ENCODE data around the gene NFIB. TPM values are rescaled to one million over a fixed set of nuclear protein-coding genes. Genes with fewer than 3 reads are reported as not detected.

The NFIB gene
- total RNA-seq, 1 donor from 2014 or later: 2.4 TPM

GRCh38 chr9:14278291-14278721, 35.6 kb downstream of the NFIB start:
- no peak for DNase-seq (ENCODE audit: low read depth)
- TF ChIP-seq, protein P1, sequence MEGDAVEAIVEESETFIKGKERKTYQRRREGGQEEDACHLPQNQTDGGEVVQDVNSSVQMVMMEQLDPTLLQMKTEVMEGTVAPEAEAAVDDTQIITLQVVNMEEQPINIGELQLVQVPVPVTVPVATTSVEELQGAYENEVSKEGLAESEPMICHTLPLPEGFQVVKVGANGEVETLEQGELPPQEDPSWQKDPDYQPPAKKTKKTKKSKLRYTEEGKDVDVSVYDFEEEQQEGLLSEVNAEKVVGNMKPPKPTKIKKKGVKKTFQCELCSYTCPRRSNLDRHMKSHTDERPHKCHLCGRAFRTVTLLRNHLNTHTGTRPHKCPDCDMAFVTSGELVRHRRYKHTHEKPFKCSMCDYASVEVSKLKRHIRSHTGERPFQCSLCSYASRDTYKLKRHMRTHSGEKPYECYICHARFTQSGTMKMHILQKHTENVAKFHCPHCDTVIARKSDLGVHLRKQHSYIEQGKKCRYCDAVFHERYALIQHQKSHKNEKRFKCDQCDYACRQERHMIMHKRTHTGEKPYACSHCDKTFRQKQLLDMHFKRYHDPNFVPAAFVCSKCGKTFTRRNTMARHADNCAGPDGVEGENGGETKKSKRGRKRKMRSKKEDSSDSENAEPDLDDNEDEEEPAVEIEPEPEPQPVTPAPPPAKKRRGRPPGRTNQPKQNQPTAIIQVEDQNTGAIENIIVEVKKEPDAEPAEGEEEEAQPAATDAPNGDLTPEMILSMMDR (conservative IDR thresholded peaks at IDR 0.05; ENCODE audit: low read depth, low read length): no peak
- no peak overlapping the region for H3K4me3 ChIP-seq (ENCODE audit: low read depth, low read length)

DNA sequence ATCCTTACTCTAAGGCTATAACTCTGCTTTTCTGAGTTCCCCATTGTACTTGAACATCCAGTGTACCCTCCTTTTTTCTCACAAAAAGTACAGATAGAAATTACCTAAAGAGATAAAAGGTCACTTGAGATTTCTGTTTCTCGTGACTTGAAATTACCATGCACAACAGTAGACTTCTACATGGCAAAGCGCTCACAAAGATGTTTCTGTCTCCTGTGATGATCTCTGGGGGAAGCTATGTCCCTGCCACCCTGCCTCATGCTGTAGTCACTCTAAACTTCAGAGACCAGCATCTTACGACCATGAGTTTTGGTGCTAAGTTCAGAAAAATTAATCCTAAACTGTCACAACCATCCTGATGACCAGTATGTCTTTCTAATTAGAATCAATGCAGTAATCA, 36.2 kb downstream of the NFIB start:
- DNase-seq (ENCODE audit: low read depth): no peak
- TF ChIP-seq, protein P1 (conservative IDR thresholded peaks at IDR 0.05; ENCODE audit: low read depth, low read length): no peak
- H3K4me3 ChIP-seq (ENCODE audit: low read depth, low read length): no peak overlapping the region

DNA sequence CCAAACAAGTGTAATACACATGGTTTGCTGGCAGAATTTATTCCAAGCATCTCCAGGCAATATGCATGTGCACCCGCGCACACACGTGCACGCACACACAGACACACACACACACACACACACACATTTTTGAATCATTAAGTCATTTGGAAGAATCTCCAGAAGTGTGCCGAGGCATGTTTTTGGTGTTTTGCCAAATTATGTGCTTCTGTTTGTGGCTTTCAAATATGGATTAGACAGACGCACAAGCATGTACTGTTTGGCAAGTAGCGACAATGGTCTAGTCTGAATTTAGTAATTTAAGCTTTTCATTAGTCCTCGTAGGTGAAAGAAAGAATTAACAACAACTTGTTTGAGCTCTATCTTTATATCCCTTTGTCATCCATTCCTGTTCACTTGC, 36.7 kb downstream of the NFIB start:
- no peak for DNase-seq (ENCODE audit: low read depth)
- TF ChIP-seq, protein P1 (conservative IDR thresholded peaks at IDR 0.05; ENCODE audit: low read depth, low read length): no peak
- H3K4me3 ChIP-seq (ENCODE audit: low read depth, low read length): peak overlapping the region; percentile 0

GRCh38 chr9:14275331-14275730, 38.6 kb downstream of the NFIB start:
- H3K4me3 ChIP-seq (ENCODE audit: low read depth, low read length): no peak overlapping the region
- TF ChIP-seq, protein P1 (conservative IDR thresholded peaks at IDR 0.05; ENCODE audit: low read depth, low read length): no peak
- DNase-seq (ENCODE audit: low read depth): no peak

- H3K4me3 ChIP-seq (ENCODE audit: low read depth, low read length): no peak overlapping the region
- no peak for DNase-seq (ENCODE audit: low read depth)
- TF ChIP-seq, protein P1 (conservative IDR thresholded peaks at IDR 0.05; ENCODE audit: low read depth, low read length): no peak
Observed at GRCh38 chr9:14273696-14274121, 40.2 kb downstream of the NFIB start.

GRCh38 chr9:14272927-14273528, 40.9 kb downstream of the NFIB start:
- no peak for DNase-seq (ENCODE audit: low read depth)
- TF ChIP-seq, protein P1 (conservative IDR thresholded peaks at IDR 0.05; ENCODE audit: low read depth, low read length): no peak
- peak overlapping the region; percentile 30 for H3K4me3 ChIP-seq (ENCODE audit: low read depth, low read length)

GRCh38 chr9:14271093-14271673, 42.8 kb downstream of the NFIB start:
- no peak for DNase-seq (ENCODE audit: low read depth)
- H3K4me3 ChIP-seq (ENCODE audit: low read depth, low read length): no peak overlapping the region
- TF ChIP-seq, protein P1 (conservative IDR thresholded peaks at IDR 0.05; ENCODE audit: low read depth, low read length): no peak
